ENCODE results near the gene USP21. TPM values are rescaled to one million over a fixed set of nuclear protein-coding genes. Genes with fewer than 3 reads are reported as not detected.

USP21 gene
- total and polyA plus RNA-seq, 9 of the 15 experiments (the other 6 are each of a cell fraction or from before 2014, with no cell fraction given) = 4.9 to 52.4 (median 21.6) TPM

- TF ChIP-seq ZNF592 (IDR thresholded peaks at IDR 0.05) = 0 out of 2 replicates have a peak, but pooled peaks have one; percentile 22
- TF ChIP-seq C11orf30 (IDR thresholded peaks at IDR 0.05; ENCODE audit: low read depth) = no peak
- TF ChIP-seq E2F6 (IDR thresholded peaks at IDR 0.05; ENCODE audit: borderline replicate concordance in 1 of 2, extremely low read depth in 1 of 2, insufficient read depth in 1 of 2, insufficient read length in 1 of 2, low read depth in 1 of 2, low read length in 1 of 2, poor library complexity in 1 of 2, severe bottlenecking in 1 of 2) = no peak
- TF ChIP-seq CBX3 (IDR thresholded peaks at IDR 0.05; ENCODE audit: borderline replicate concordance in 1 of 2, low read length in 2 of 2) = 0 out of 3 replicates have a peak, but pooled peaks of 1 of the 2 experiments have one; percentile 9
- TF ChIP-seq RHOXF2B (CRISPR knock-in tag; conservative IDR thresholded peaks at IDR 0.05) = no peak
- TF ChIP-seq ZBTB26 (CRISPR knock-in tag; IDR thresholded peaks at IDR 0.05) = no peak
- TF ChIP-seq TAF1 (IDR thresholded peaks at IDR 0.05; ENCODE audit: control insufficient read depth, extremely low read depth, insufficient read depth, low read length, severe bottlenecking) = no peak
- TF ChIP-seq HBP1 (CRISPR knock-in tag; IDR thresholded peaks at IDR 0.05) = no peak
- TF ChIP-seq DLX4 (CRISPR knock-in tag; IDR thresholded peaks at IDR 0.05) = no peak
- TF ChIP-seq CREB3L1 (IDR thresholded peaks at IDR 0.05; ENCODE audit: borderline replicate concordance, low read depth) = no peak
- no peak for TF ChIP-seq OTX1 (CRISPR knock-in tag; IDR thresholded peaks at IDR 0.05)
- TF ChIP-seq HNRNPUL1 (IDR thresholded peaks at IDR 0.05; ENCODE audit: low read length) = no peak
- no peak for TF ChIP-seq SRF (CRISPR knock-in tag; IDR thresholded peaks at IDR 0.05)
These were observed 50.6 kb downstream of the USP21 start (continued) for GRCh38 chr1:161209790-161210409.
